Measurements from ENCODE around the gene DIP2C.
"Not testable (repeated sequence)": the region's sequence is repeated elsewhere in the genome, so short reads cannot be mapped to it uniquely, and the experiment has no call there.

The DIP2C gene

GRCh38 chr10:310371-310770, 379.1 kb downstream of the DIP2C start:
- no peak for DNase-seq

GRCh38 chr10:308572-309085, 380.8 kb downstream of the DIP2C start:
- DNase-seq = no peak

- no peak for DNase-seq
These were observed 381.4 kb downstream of the DIP2C start for GRCh38 chr10:308101-308500.

GRCh38 chr10:307659-308058, 381.8 kb downstream of the DIP2C start:
- no peak for DNase-seq

- no peak for DNase-seq
These were observed 382.7 kb downstream of the DIP2C start for GRCh38 chr10:306675-307185.

GRCh38 chr10:306007-306674, 383.3 kb downstream of the DIP2C start:
- DNase-seq = no peak

- DNase-seq = no peak
These were observed 384.4 kb downstream of the DIP2C start for GRCh38 chr10:305034-305433.

GRCh38 chr10:301536-301935, 387.9 kb downstream of the DIP2C start:
- DNase-seq = no peak

- not testable (repeated sequence) for DNase-seq
These were observed 388.9 kb downstream of the DIP2C start for GRCh38 chr10:300580-300979.

- DNase-seq = no peak
These were observed 389.5 kb downstream of the DIP2C start for GRCh38 chr10:299969-300368.

GRCh38 chr10:299512-299911, 390.0 kb downstream of the DIP2C start:
- DNase-seq = no peak

- no peak for DNase-seq
These were observed 391.4 kb downstream of the DIP2C start for GRCh38 chr10:298033-298432.

- no peak for DNase-seq
These were observed 391.9 kb downstream of the DIP2C start for GRCh38 chr10:297567-297966.

GRCh38 chr10:293636-294035, 395.8 kb downstream of the DIP2C start:
- DNase-seq = no peak

- DNase-seq = no peak
These were observed 399.3 kb downstream of the DIP2C start for GRCh38 chr10:290026-290725.

- no peak for DNase-seq
These were observed 399.9 kb downstream of the DIP2C start for GRCh38 chr10:289581-289980.

- no peak for DNase-seq
These were observed 400.9 kb downstream of the DIP2C start for GRCh38 chr10:288316-289200.

- no peak for DNase-seq
These were observed 401.7 kb downstream of the DIP2C start for GRCh38 chr10:287814-288213.

- DNase-seq = no peak
These were observed 402.3 kb downstream of the DIP2C start for GRCh38 chr10:287026-287709.

GRCh38 chr10:285216-285615, 404.3 kb downstream of the DIP2C start:
- DNase-seq = no peak

GRCh38 chr10:283916-284356, 405.5 kb downstream of the DIP2C start:
- no peak for DNase-seq

- no peak for DNase-seq
These were observed 406.4 kb downstream of the DIP2C start for GRCh38 chr10:283140-283479.

Data from NCI-H2171 (cell line).